Kidney (tissue), 14 donors: ENCODE data around the gene DNAAF5. TPM values are rescaled to one million over a fixed set of nuclear protein-coding genes. Genes with fewer than 3 reads are reported as not detected.

Source experiments
- DNase-seq, 5 donors: peaks; one replicate each; pipeline ENCODE4 v3.0.0-alpha.2; 2013 to 2020
- FAIRE-seq: peaks from 2 replicates; lab custom pipeline; 2012; peaks lifted over from hg19 to GRCh38; lab: Jason Lieb, UNC
- H3K27ac ChIP-seq, 2 donors: one replicate each; pipeline ENCODE4 v1.7.0; 2013; ENCODE audit warnings: low read depth in 2 of 2, low read length in 2 of 2, inconsistent platforms in 1 of 2
- H3K27me3 ChIP-seq: one replicate; pipeline ENCODE4 v1.7.1; 2013; ENCODE audit warnings: low read length, inconsistent platforms; ENCODE audit not compliant: control insufficient read depth, insufficient read depth
- H3K36me3 ChIP-seq, 3 donors: one replicate each; pipeline versions ENCODE4 v1.7.0 to v1.7.1; 2013; ENCODE audit warnings: low read length in 3 of 3, control low read depth in 1 of 3, inconsistent platforms in 1 of 3; ENCODE audit not compliant: insufficient read depth in 3 of 3, control insufficient read depth in 2 of 3
- H3K4me1 ChIP-seq, 3 donors: one replicate each; pipeline versions ENCODE4 v1.7.0 to v1.7.1; 2013; ENCODE audit warnings: low read length in 3 of 3, inconsistent platforms in 1 of 3, low read depth in 1 of 3; ENCODE audit not compliant: control insufficient read depth in 2 of 3, insufficient read depth in 2 of 3
- H3K4me3 ChIP-seq, 3 donors: one replicate each; pipeline versions ENCODE4 v1.7.0 to v1.8.1; 2013; ENCODE audit warnings: low read length in 3 of 3, control low read depth in 1 of 3, inconsistent platforms in 1 of 3
- H3K9ac ChIP-seq, 3 donors: one replicate each; pipeline versions ENCODE4 v1.7.0 to v1.7.1; 2013; ENCODE audit warnings: low read length in 3 of 3, control low read depth in 1 of 3, inconsistent platforms in 1 of 3
- H3K9me3 ChIP-seq, 3 donors: one replicate each; pipeline versions ENCODE4 v1.7.0 to v1.7.1; 2013; ENCODE audit warnings: low read length in 3 of 3, control low read depth in 1 of 3, inconsistent platforms in 1 of 3; ENCODE audit not compliant: control insufficient read depth in 2 of 3, insufficient read depth in 1 of 3
- intact Hi-C: fragments of 100-400 bp; cut with DNase I; formaldehyde crosslinking; loops from one replicate; pipeline ENCODE4 v1.11.1; 2022
- polyA plus RNA-seq: library from polyadenylated mRNA; stranded (reverse); fragments of 350-450 nt; fragmentation: Illumina TruSeq; extraction: RNeasy Lipid Tissue Mini Kit (QIAGEN cat#74804); gene quantifications from one replicate; pipeline ENCODE4 v1.2.3, GENCODE V29; 2014; ENCODE audit warnings: low read depth, low replicate concordance; ENCODE audit not compliant: insufficient read depth
- total RNA-seq: library from RNA; stranded (reverse); fragmentation: NEBNext Ultra II Directional; extraction: Animal tissue kit (Norgen Biotek cat#: 25700); gene quantifications from one replicate; pipeline ENCODE4 v1.2.1, GENCODE V29; 2021
- TF ChIP-seq, protein P1 (sequence below): IDR thresholded peaks from 3 replicates; pipeline ENCODE4 v1.5.1; 2012; ENCODE audit warnings: mild to moderate bottlenecking, moderate library complexity, borderline replicate concordance; ENCODE audit not compliant: insufficient read depth; ENCODE audit errors: extremely low read depth
- donor health status: control.
- donor health status: control.
- donor health status: control.
- donor health status: control.
- donor health status: control.
- donor health status: DM: yes; HTN: yes; CAD: no.
- donor health status: Normal renal cell carcinoma (clear cell type).

DNAAF5 gene
- total and polyA plus RNA-seq, 2 donors from 2014 or later: 11.6 to 29.7 TPM

DNA sequence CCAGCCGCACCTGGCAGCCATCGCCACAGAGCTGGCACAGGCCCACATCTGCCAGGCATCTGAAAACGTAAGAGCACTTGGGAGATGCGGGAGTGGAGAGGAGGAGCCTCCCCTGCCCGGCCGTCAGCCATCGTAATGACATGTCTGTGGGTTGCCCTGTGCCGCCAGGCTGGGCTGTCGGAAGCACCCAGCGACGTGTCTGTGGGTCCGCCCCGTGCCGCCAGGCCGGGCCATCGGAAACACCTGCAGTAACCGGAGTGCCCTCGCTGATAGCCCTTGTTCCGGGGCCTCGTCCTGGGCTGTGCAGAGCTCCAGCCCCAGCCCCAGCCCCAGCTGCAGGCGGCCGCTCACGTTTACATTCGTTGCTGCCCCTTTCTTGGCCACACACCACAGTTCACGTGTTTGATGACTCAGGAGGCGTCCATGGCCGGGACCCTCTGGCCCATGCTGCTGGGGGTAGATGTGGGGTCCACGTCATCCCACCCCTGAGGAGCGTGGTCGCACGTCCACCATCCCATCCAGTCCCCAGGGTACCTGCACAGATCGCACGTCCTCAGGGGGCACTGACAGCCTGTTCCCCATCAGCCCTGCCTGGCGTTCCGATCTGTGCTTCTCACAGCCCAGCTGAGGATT, 30.5 kb downstream of the DNAAF5 start:
- H3K27me3 ChIP-seq: no peaks in the 10 kb centered on the region
- intact Hi-C loops: no loop called here
- FAIRE-seq (no peak), DNase-seq (peak in 1 of 5 donors; percentile 74)
- no peak overlapping the region for H3K27ac ChIP-seq
- TF ChIP-seq, protein P1, sequence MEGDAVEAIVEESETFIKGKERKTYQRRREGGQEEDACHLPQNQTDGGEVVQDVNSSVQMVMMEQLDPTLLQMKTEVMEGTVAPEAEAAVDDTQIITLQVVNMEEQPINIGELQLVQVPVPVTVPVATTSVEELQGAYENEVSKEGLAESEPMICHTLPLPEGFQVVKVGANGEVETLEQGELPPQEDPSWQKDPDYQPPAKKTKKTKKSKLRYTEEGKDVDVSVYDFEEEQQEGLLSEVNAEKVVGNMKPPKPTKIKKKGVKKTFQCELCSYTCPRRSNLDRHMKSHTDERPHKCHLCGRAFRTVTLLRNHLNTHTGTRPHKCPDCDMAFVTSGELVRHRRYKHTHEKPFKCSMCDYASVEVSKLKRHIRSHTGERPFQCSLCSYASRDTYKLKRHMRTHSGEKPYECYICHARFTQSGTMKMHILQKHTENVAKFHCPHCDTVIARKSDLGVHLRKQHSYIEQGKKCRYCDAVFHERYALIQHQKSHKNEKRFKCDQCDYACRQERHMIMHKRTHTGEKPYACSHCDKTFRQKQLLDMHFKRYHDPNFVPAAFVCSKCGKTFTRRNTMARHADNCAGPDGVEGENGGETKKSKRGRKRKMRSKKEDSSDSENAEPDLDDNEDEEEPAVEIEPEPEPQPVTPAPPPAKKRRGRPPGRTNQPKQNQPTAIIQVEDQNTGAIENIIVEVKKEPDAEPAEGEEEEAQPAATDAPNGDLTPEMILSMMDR: no peak
- H3K9ac ChIP-seq: no peak overlapping the region
- H3K9me3 ChIP-seq: no peaks in the 10 kb centered on the region
- H3K4me3 ChIP-seq: no peak overlapping the region
- peaks cover 0 to 25% (median 6%) of the 10 kb centered on the region in 3 donors for H3K36me3 ChIP-seq
- no peaks in the 10 kb centered on the region for H3K4me1 ChIP-seq

DNA sequence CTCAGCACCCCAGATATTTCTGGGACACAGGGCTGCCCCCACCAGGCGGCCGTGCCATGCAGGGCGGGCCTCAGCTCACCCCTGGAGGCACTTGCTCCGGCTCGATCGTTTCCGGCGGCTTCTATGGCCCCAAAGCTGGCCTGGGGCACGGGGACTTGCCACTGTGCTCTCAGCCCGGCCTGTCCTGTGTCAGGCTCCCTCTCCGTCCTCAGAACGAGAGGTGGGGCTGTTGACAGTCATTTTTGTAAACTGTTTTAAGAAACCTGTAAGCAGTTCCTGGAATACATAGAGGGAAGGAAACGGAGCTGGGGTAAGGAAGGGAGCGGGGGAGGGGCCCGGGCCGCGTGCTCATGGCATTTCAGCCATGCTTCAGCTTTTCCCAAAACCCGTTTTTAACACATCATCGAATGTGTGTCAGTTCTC, 31.3 kb downstream of the DNAAF5 start:
- Histone ChIP-seq H3K4me3 (no peak overlapping the region), H3K4me1 (no peaks in the 10 kb centered on the region), H3K27me3 (no peaks in the 10 kb centered on the region), H3K36me3 (peaks cover 0 to 25% (median 6%) of the 10 kb centered on the region in 3 donors), H3K9me3 (no peaks in the 10 kb centered on the region), H3K9ac (no peak overlapping the region), H3K27ac (no peak overlapping the region)
- FAIRE-seq (no peak), DNase-seq (peak in 1 of 5 donors; percentile 63)
- intact Hi-C loops: no loop called here
- TF ChIP-seq, protein P1: no peak

DNA sequence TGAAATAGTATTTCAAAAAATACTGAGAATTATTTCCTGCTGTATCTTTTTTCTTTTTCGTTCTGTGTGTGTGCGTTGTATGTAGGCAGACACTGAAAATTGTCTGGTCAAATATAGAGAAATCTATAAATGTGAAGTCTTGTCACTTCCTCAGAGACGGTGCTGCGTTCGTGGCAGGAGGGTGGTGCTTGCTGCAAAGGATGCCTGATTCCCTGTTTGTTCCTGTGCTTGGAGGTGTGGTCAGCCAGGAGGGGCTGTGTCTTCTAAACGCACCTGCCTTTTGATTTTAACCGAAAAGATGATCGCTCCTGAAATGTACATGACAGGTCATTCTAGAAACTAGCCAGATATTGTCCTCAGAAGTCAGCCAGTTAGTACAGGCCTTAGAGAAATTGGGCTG, 33.1 kb downstream of the DNAAF5 start:
- no peaks in the 10 kb centered on the region for H3K9me3 ChIP-seq
- no peaks in the 10 kb centered on the region for H3K27me3 ChIP-seq
- TF ChIP-seq, protein P1: no peak
- no peak overlapping the region for H3K4me3 ChIP-seq
- no peak overlapping the region for H3K27ac ChIP-seq
- H3K36me3 ChIP-seq: peaks cover 0 to 32% (median 10%) of the 10 kb centered on the region in 3 donors
- FAIRE-seq (no peak), DNase-seq (peak in 1 of 5 donors; percentile 12)
- no peak overlapping the region for H3K9ac ChIP-seq
- intact Hi-C loops: no loop called here
- H3K4me1 ChIP-seq: no peaks in the 10 kb centered on the region
